Measurements from ENCODE around the gene TRIM47.

GRCh38 chr17:75896415-75897159, 18.2 kb upstream of the TRIM47 start, which contains the start of gene TRIM65:
- TF ChIP-seq CTCF (IDR thresholded peaks at IDR 0.05): peak; percentile 6 to 17 (median 16)
- TF ChIP-seq POLR2A (IDR thresholded peaks at IDR 0.05): peak; percentile 2
